Measurements from ENCODE around the gene FMN1.

Gene FMN1

GRCh38 chr15:33125894-33126537 is 68.5 kb downstream of the FMN1 start:
- no peak for DNase-seq (ENCODE audit: low read depth in 2 of 2)

GRCh38 chr15:33124811-33125210 is 69.7 kb downstream of the FMN1 start:
- DNase-seq (ENCODE audit: low read depth in 2 of 2) = no peak

GRCh38 chr15:33124279-33124678 is 70.2 kb downstream of the FMN1 start:
- DNase-seq (ENCODE audit: low read depth in 2 of 2) = no peak

GRCh38 chr15:33119865-33120264 is 74.6 kb downstream of the FMN1 start:
- no peak for DNase-seq (ENCODE audit: low read depth in 2 of 2)

- DNase-seq (ENCODE audit: low read depth in 2 of 2) = no peak
Observed at GRCh38 chr15:33119273-33119672, 75.2 kb downstream of the FMN1 start.

GRCh38 chr15:33116198-33116597 is 78.3 kb downstream of the FMN1 start:
- no peak for DNase-seq (ENCODE audit: low read depth in 2 of 2)

- DNase-seq (ENCODE audit: low read depth in 2 of 2) = no peak
Observed at GRCh38 chr15:33115191-33115861, 79.2 kb downstream of the FMN1 start.

- no peak for DNase-seq (ENCODE audit: low read depth in 2 of 2)
Observed at GRCh38 chr15:33114374-33114717, 80.2 kb downstream of the FMN1 start.

GRCh38 chr15:33113666-33114373 is 80.7 kb downstream of the FMN1 start:
- DNase-seq (ENCODE audit: low read depth in 2 of 2) = no peak

GRCh38 chr15:33112541-33113105 is 81.9 kb downstream of the FMN1 start:
- DNase-seq (ENCODE audit: low read depth in 2 of 2) = no peak

GRCh38 chr15:33111041-33111451 is 83.5 kb downstream of the FMN1 start:
- DNase-seq (ENCODE audit: low read depth in 2 of 2) = no peak

GRCh38 chr15:33109345-33109744 is 85.2 kb downstream of the FMN1 start:
- no peak for DNase-seq (ENCODE audit: low read depth in 2 of 2)

GRCh38 chr15:33108518-33108917 is 86.0 kb downstream of the FMN1 start:
- no peak for DNase-seq (ENCODE audit: low read depth in 2 of 2)

GRCh38 chr15:33107950-33108349 is 86.6 kb downstream of the FMN1 start:
- no peak for DNase-seq (ENCODE audit: low read depth in 2 of 2)

GRCh38 chr15:33104212-33104611 is 90.3 kb downstream of the FMN1 start:
- no peak for DNase-seq (ENCODE audit: low read depth in 2 of 2)

GRCh38 chr15:33101036-33101435 is 93.5 kb downstream of the FMN1 start:
- DNase-seq (ENCODE audit: low read depth in 2 of 2) = no peak

- DNase-seq (ENCODE audit: low read depth in 2 of 2) = no peak
Observed at GRCh38 chr15:33100314-33100713, 94.2 kb downstream of the FMN1 start.

GRCh38 chr15:33099739-33100138 is 94.8 kb downstream of the FMN1 start:
- DNase-seq (ENCODE audit: low read depth in 2 of 2) = no peak

- no peak for DNase-seq (ENCODE audit: low read depth in 2 of 2)
Observed at GRCh38 chr15:33099213-33099612, 95.3 kb downstream of the FMN1 start.

- no peak for DNase-seq (ENCODE audit: low read depth in 2 of 2)
Observed at GRCh38 chr15:33098094-33099058, 96.1 kb downstream of the FMN1 start.

GRCh38 chr15:33096134-33096533 is 98.4 kb downstream of the FMN1 start:
- no peak for DNase-seq (ENCODE audit: low read depth in 2 of 2)

- DNase-seq (ENCODE audit: low read depth in 2 of 2) = no peak
Observed at GRCh38 chr15:33095641-33096040, 98.9 kb downstream of the FMN1 start.

Measured in stimulated activated CD4-positive, alpha-beta T cell treated with anti-CD3 and anti-CD28 coated beads, Interleukin-12 subunit alpha, Interleukin-12 subunit beta, amount 100 ng/mL, for 24 hours (primary cell).